ENCODE measurements around the gene ZNF668. TPM values are rescaled to one million over a fixed set of nuclear protein-coding genes. Genes with fewer than 3 reads are reported as not detected.

The ZNF668 gene
- total RNA-seq, 6 experiments from 2014 or later, result 15.0 to 24.5 (median 17.5) TPM

GRCh38 chr16:31052114-31052513 is 21.9 kb downstream of the ZNF668 start:
- DNase-seq, result peak; percentile 95
- peak overlapping the region; percentile 61 for H3K4me3 Mint-ChIP-seq
- H3K36me3 Mint-ChIP-seq (ENCODE audit: low read depth), result peaks cover 18% of the 10 kb centered on the region
- H3K9me3 Mint-ChIP-seq, result no peaks in the 10 kb centered on the region
- H3K27me3 Mint-ChIP-seq (ENCODE audit: insufficient read depth), result peaks cover 4% of the 10 kb centered on the region
- TF ChIP-seq CTCF (IDR thresholded peaks at IDR 0.05), result no peak
- peak overlapping the region; percentile 98 for H3K27ac Mint-ChIP-seq
- peaks cover 24% of the 10 kb centered on the region for H3K4me1 Mint-ChIP-seq (ENCODE audit: low read depth)

GRCh38 chr16:31050280-31051030 is 23.6 kb downstream of the ZNF668 start:
- peaks cover 24% of the 10 kb centered on the region for H3K4me1 Mint-ChIP-seq (ENCODE audit: low read depth)

GRCh38 chr16:31043898-31044481 is 30.1 kb downstream of the ZNF668 start:
- Mint-ChIP-seq H3K36me3 (ENCODE audit: low read depth) (peaks cover 8% of the 10 kb centered on the region; the same call in 1 of the 2 replicates), H3K4me1 (ENCODE audit: low read depth) (no peaks in the 10 kb centered on the region), H3K9me3 (no peaks in the 10 kb centered on the region), H3K4me3 (no peak overlapping the region), H3K27ac (no peak overlapping the region), H3K27me3 (ENCODE audit: insufficient read depth) (peaks cover 2% of the 10 kb centered on the region)
- TF ChIP-seq CTCF (IDR thresholded peaks at IDR 0.05), result no peak
- DNase-seq, result no peak

More at GRCh38 chr16:31050280-31051030, 23.6 kb downstream of the ZNF668 start:
- Mint-ChIP-seq H3K27ac (0 out of 2 replicates have a peak overlapping the region, but pooled peaks have one; percentile 29), H3K4me3 (no peak overlapping the region), H3K9me3 (no peaks in the 10 kb centered on the region), H3K36me3 (ENCODE audit: low read depth) (peaks cover 5% of the 10 kb centered on the region), H3K27me3 (ENCODE audit: insufficient read depth) (peaks cover 4% of the 10 kb centered on the region)
- no peak for DNase-seq
- no peak for TF ChIP-seq CTCF (IDR thresholded peaks at IDR 0.05)

GRCh38 chr16:31043352-31043751 is 30.7 kb downstream of the ZNF668 start:
- H3K4me1 Mint-ChIP-seq (ENCODE audit: low read depth), result no peaks in the 10 kb centered on the region
- H3K27me3 Mint-ChIP-seq (ENCODE audit: insufficient read depth), result no peaks in the 10 kb centered on the region; the same call in none of the 2 replicates
- H3K36me3 Mint-ChIP-seq (ENCODE audit: low read depth), result peaks cover 8% of the 10 kb centered on the region; the same call in 1 of the 2 replicates
- no peaks in the 10 kb centered on the region for H3K9me3 Mint-ChIP-seq
- DNase-seq, result no peak
- H3K4me3 Mint-ChIP-seq, result no peak overlapping the region
- no peak overlapping the region for H3K27ac Mint-ChIP-seq
- no peak for TF ChIP-seq CTCF (IDR thresholded peaks at IDR 0.05)

GRCh38 chr16:31042866-31043265 is 31.2 kb downstream of the ZNF668 start:
- H3K4me1 Mint-ChIP-seq (ENCODE audit: low read depth), result no peaks in the 10 kb centered on the region
- no peak for TF ChIP-seq CTCF (IDR thresholded peaks at IDR 0.05)
- H3K4me3 Mint-ChIP-seq, result no peak overlapping the region
- H3K27ac Mint-ChIP-seq, result no peak overlapping the region
- no peak for DNase-seq
- peaks cover 8% of the 10 kb centered on the region; the same call in 1 of the 2 replicates for H3K36me3 Mint-ChIP-seq (ENCODE audit: low read depth)
- H3K27me3 Mint-ChIP-seq (ENCODE audit: insufficient read depth), result no peaks in the 10 kb centered on the region; the same call in none of the 2 replicates
- no peaks in the 10 kb centered on the region for H3K9me3 Mint-ChIP-seq
